ENCODE results near the gene BPIFB2. TPM values are rescaled to one million over a fixed set of nuclear protein-coding genes. Genes with fewer than 3 reads are reported as not detected.

BPIFB2 gene
- total and polyA plus RNA-seq, 9 donors: 0.26 TPM; not detected in 8

GRCh38 chr20:33022289-33022688, 14.8 kb downstream of the BPIFB2 start:
- Histone ChIP-seq H3K27me3 (no peaks in the 10 kb centered on the region), H3K4me1 (ENCODE audit: insufficient read depth) (no peaks in the 10 kb centered on the region), H3K9me3 (no peaks in the 10 kb centered on the region), H3K4me3 (no peak overlapping the region), H3K36me3 (no peaks in the 10 kb centered on the region), H3K27ac (no peak overlapping the region)
- no peak for DNase-seq
- intact Hi-C loops (cut with DNase I): no loop called here
- TF ChIP-seq EP300 (IDR thresholded peaks at IDR 0.05): no peak
- WGBS, 3 donors: 46 to 54% (median 53%) methylated on average over 4 of the region's 4 CpGs

- DNase-seq: no peak
- 76 to 83% (median 81%) methylated on average over 7 of the region's 7 CpGs for WGBS, 3 donors
- Histone ChIP-seq H3K9me3 (no peaks in the 10 kb centered on the region), H3K27me3 (no peaks in the 10 kb centered on the region), H3K4me1 (ENCODE audit: insufficient read depth) (no peaks in the 10 kb centered on the region), H3K4me3 (no peak overlapping the region), H3K36me3 (no peaks in the 10 kb centered on the region), H3K27ac (no peak overlapping the region)
- intact Hi-C loops (cut with DNase I): no loop called here
- no peak for TF ChIP-seq EP300 (IDR thresholded peaks at IDR 0.05)
- no peak for TF ChIP-seq CTCF (IDR thresholded peaks at IDR 0.05)
- TF ChIP-seq POLR2A (IDR thresholded peaks at IDR 0.05): no peak
Measured at GRCh38 chr20:33022694-33023438, 15.4 kb downstream of the BPIFB2 start.

GRCh38 chr20:33023439-33024242, 16.1 kb downstream of the BPIFB2 start:
- 61 to 68% (median 66%) methylated on average over 6 of the region's 6 CpGs for WGBS, 3 donors
- H3K4me3 ChIP-seq: no peak overlapping the region
- TF ChIP-seq CTCF (IDR thresholded peaks at IDR 0.05) (no peak), POLR2A (IDR thresholded peaks at IDR 0.05) (no peak), EP300 (IDR thresholded peaks at IDR 0.05) (no peak)
- no peaks in the 10 kb centered on the region for H3K9me3 ChIP-seq
- H3K36me3 ChIP-seq: no peaks in the 10 kb centered on the region
- DNase-seq: no peak
- no peaks in the 10 kb centered on the region for H3K27me3 ChIP-seq
- no peak overlapping the region for H3K27ac ChIP-seq
- intact Hi-C loops (cut with DNase I): no loop called here
- H3K4me1 ChIP-seq (ENCODE audit: insufficient read depth): no peaks in the 10 kb centered on the region

GRCh38 chr20:33024243-33024560, 16.7 kb downstream of the BPIFB2 start:
- Histone ChIP-seq H3K27me3 (no peaks in the 10 kb centered on the region), H3K4me1 (ENCODE audit: insufficient read depth) (no peaks in the 10 kb centered on the region), H3K27ac (no peak overlapping the region), H3K36me3 (no peaks in the 10 kb centered on the region), H3K4me3 (no peak overlapping the region), H3K9me3 (no peaks in the 10 kb centered on the region)
- 45 to 65% (median 54%) methylated on average over 1 of the region's 1 CpG for WGBS, 3 donors
- no peak for DNase-seq
- intact Hi-C loops (cut with DNase I): no loop called here
- TF ChIP-seq CTCF (IDR thresholded peaks at IDR 0.05) (no peak), POLR2A (IDR thresholded peaks at IDR 0.05) (no peak), EP300 (IDR thresholded peaks at IDR 0.05) (no peak)
